ENCODE measurements around the gene MYO3B. TPM values are rescaled to one million over a fixed set of nuclear protein-coding genes. Genes with fewer than 3 reads are reported as not detected.

MYO3B gene
- total and polyA plus RNA-seq, 7 donors: 0.34 TPM; not detected in 6

GRCh38 chr2:170336916-170337315 is 159.0 kb downstream of the MYO3B start:
- Histone ChIP-seq H3K27me3 (no peaks in the 10 kb centered on the region), H3K4me1 (no peaks in the 10 kb centered on the region), H3K4me3 (no peak overlapping the region), H3K36me3 (no peaks in the 10 kb centered on the region), H3K9me3 (no peaks in the 10 kb centered on the region), H3K27ac (no peak overlapping the region)
- DNase-seq: no peak
- no peak for TF ChIP-seq POLR2AphosphoS5 (IDR thresholded peaks at IDR 0.05)
- no peak for TF ChIP-seq EP300 (IDR thresholded peaks at IDR 0.05)
- TF ChIP-seq CTCF (IDR thresholded peaks at IDR 0.05): no peak
- TF ChIP-seq POLR2A (IDR thresholded peaks at IDR 0.05): no peak
- intact Hi-C loops (cut with DNase I): no loop called here
- WGBS, 2 donors: 84 to 85% methylated on average over 2 of the region's 2 CpGs

GRCh38 chr2:170339322-170339721 is 161.4 kb downstream of the MYO3B start:
- Histone ChIP-seq H3K4me1 (no peaks in the 10 kb centered on the region), H3K9me3 (no peaks in the 10 kb centered on the region), H3K27me3 (no peaks in the 10 kb centered on the region), H3K27ac (no peak overlapping the region), H3K36me3 (no peaks in the 10 kb centered on the region), H3K4me3 (no peak overlapping the region)
- intact Hi-C loops (cut with DNase I): no loop called here
- no peak for DNase-seq
- 53 to 59% methylated on average over 7 of the region's 7 CpGs for WGBS, 2 donors
- TF ChIP-seq EP300 (IDR thresholded peaks at IDR 0.05) (no peak), POLR2A (IDR thresholded peaks at IDR 0.05) (no peak), CTCF (IDR thresholded peaks at IDR 0.05) (no peak), POLR2AphosphoS5 (IDR thresholded peaks at IDR 0.05) (no peak)

GRCh38 chr2:170339750-170340692 is 162.1 kb downstream of the MYO3B start:
- H3K36me3 ChIP-seq: no peaks in the 10 kb centered on the region
- no peaks in the 10 kb centered on the region for H3K27me3 ChIP-seq
- H3K4me1 ChIP-seq: no peaks in the 10 kb centered on the region
- TF ChIP-seq CTCF (IDR thresholded peaks at IDR 0.05): no peak
- intact Hi-C loops (cut with DNase I): no loop called here
- no peak for DNase-seq
- WGBS, 2 donors: 63 to 68% methylated on average over 5 of the region's 5 CpGs
- H3K4me3 ChIP-seq: no peak overlapping the region
- H3K9me3 ChIP-seq: no peaks in the 10 kb centered on the region
- no peak overlapping the region for H3K27ac ChIP-seq

- TF ChIP-seq EP300 (IDR thresholded peaks at IDR 0.05) (no peak), POLR2A (IDR thresholded peaks at IDR 0.05) (no peak), POLR2AphosphoS5 (IDR thresholded peaks at IDR 0.05) (no peak), CTCF (IDR thresholded peaks at IDR 0.05) (no peak)
- no peak overlapping the region for H3K27ac ChIP-seq
- no peak for DNase-seq
- no peaks in the 10 kb centered on the region for H3K4me1 ChIP-seq
- WGBS, 2 donors: 69 to 91% methylated on average over 1 of the region's 1 CpG
- no peak overlapping the region for H3K4me3 ChIP-seq
- H3K27me3 ChIP-seq: no peaks in the 10 kb centered on the region
- H3K36me3 ChIP-seq: no peaks in the 10 kb centered on the region
- no peaks in the 10 kb centered on the region for H3K9me3 ChIP-seq
- intact Hi-C loops (cut with DNase I): no loop called here
Measured at GRCh38 chr2:170340693-170341068, 162.7 kb downstream of the MYO3B start.

Measured in sigmoid colon (tissue), 7 donors.